Mesendoderm (in vitro differentiated cells): ENCODE results near the gene NQO2.

Experiments
- DNase-seq: peaks from one replicate; pipeline ENCODE4 v3.0.0; 2013
- H2AK5ac ChIP-seq: 2 replicates; pipeline ENCODE4 v1.6.1; 2013; ENCODE audit warnings: low read length, inconsistent platforms
- H2BK120ac ChIP-seq: 2 replicates; pipeline ENCODE4 v1.6.1; 2013; ENCODE audit warnings: low read depth, mild to moderate bottlenecking, low read length, moderate library complexity, mixed read lengths
- H2BK15ac ChIP-seq: replicated peaks from 2 replicates; pipeline ENCODE4 v1.6.1; 2013; ENCODE audit warnings: low read depth, mild to moderate bottlenecking, moderate library complexity
- H2BK5ac ChIP-seq: 2 replicates; pipeline ENCODE4 v1.6.1; 2013; ENCODE audit warnings: low read length, inconsistent platforms
- H3K18ac ChIP-seq: 2 replicates; pipeline ENCODE4 v1.6.1; 2013; ENCODE audit warnings: mild to moderate bottlenecking, low read length, mixed read lengths
- H3K23ac ChIP-seq: one replicate; pipeline ENCODE4 v1.6.1; 2013; ENCODE audit warnings: low read length
- H3K27ac ChIP-seq: 2 replicates; pipeline ENCODE4 v1.5.1; 2013; ENCODE audit warnings: low read depth, mild to moderate bottlenecking, inconsistent platforms, low read length, moderate library complexity
- H3K27me3 ChIP-seq: 2 replicates; pipeline ENCODE4 v1.6.1; 2013; ENCODE audit warnings: low read length, control low read depth, mild to moderate bottlenecking, inconsistent platforms; ENCODE audit not compliant: insufficient read depth, poor library complexity
- H3K36me3 ChIP-seq: 2 replicates; pipeline ENCODE4 v1.6.1; 2013; ENCODE audit warnings: low read length, inconsistent platforms; ENCODE audit not compliant: control insufficient read depth, insufficient read depth
- H3K4ac ChIP-seq: one replicate; pipeline ENCODE4 v1.6.1; 2013; ENCODE audit warnings: low read depth, mild to moderate bottlenecking, low read length, moderate library complexity
- H3K4me1 ChIP-seq: 2 replicates; pipeline ENCODE4 v1.6.1; 2013; ENCODE audit warnings: low read depth, low read length, inconsistent platforms; ENCODE audit not compliant: control insufficient read depth
- H3K4me2 ChIP-seq: 2 replicates; pipeline ENCODE4 v1.6.1; 2013; ENCODE audit warnings: low read length
- H3K4me3 ChIP-seq: 2 replicates; pipeline ENCODE4 v1.5.1; 2013; ENCODE audit warnings: mild to moderate bottlenecking, low read length
- H3K56ac ChIP-seq: one replicate; pipeline ENCODE4 v1.6.1; 2013; ENCODE audit warnings: low read length
- H3K79me1 ChIP-seq: 2 replicates; pipeline ENCODE4 v1.6.1; 2013; ENCODE audit warnings: low read length, inconsistent platforms
- H3K79me2 ChIP-seq: 2 replicates; pipeline ENCODE4 v1.6.1; 2013; ENCODE audit warnings: mild to moderate bottlenecking, low read length; ENCODE audit not compliant: control insufficient read depth, insufficient read depth
- H3K9ac ChIP-seq: 2 replicates; pipeline ENCODE4 v1.6.1; 2013; ENCODE audit warnings: low read length, inconsistent platforms
- H4K5ac ChIP-seq: one replicate; pipeline ENCODE4 v1.6.1; 2013; ENCODE audit warnings: low read length
- H4K8ac ChIP-seq: one replicate; pipeline ENCODE4 v1.6.1; 2013; ENCODE audit warnings: low read depth, mild to moderate bottlenecking, control low read depth, low read length, moderate library complexity
- WGBS: extraction: QIAGEN DNeasy Blood & Tissue Kit; methylation state at CpG from one replicate; pipeline ENCODE4 v1.1.7; 2013; ENCODE audit warnings: low lambda C conversion rate, missing lambda C conversion rate; ENCODE audit not compliant: insufficient coverage; ENCODE audit errors: extremely low coverage; 5-methylcytosine and 5-hydroxymethylcytosine counted together

Gene NQO2

GRCh38 chr6:3014675-3015066 is 15.0 kb downstream of the NQO2 start:
- Histone ChIP-seq H4K8ac (no peak overlapping the region), H3K36me3 (peaks cover 26% of the 10 kb centered on the region), H2AK5ac (no peak overlapping the region), H2BK5ac (no peak overlapping the region), H3K79me2 (no peaks in the 10 kb centered on the region), H3K4me3 (no peak overlapping the region), H3K4me2 (no peak overlapping the region), H3K27ac (no peak overlapping the region), H3K23ac (no peak overlapping the region), H3K18ac (no peak overlapping the region), H3K79me1 (no peaks in the 10 kb centered on the region), H3K4me1 (no peaks in the 10 kb centered on the region), H2BK15ac (no peak overlapping the region), H2BK120ac (no peak overlapping the region), H3K56ac (no peak overlapping the region), H3K9ac (no peak overlapping the region), H4K5ac (no peak overlapping the region), H3K4ac (no peak overlapping the region), H3K27me3 (no peaks in the 10 kb centered on the region)
- DNase-seq, result no peak
- no CpG with 5 or more reads among the region's 4 CpGs for WGBS

DNA sequence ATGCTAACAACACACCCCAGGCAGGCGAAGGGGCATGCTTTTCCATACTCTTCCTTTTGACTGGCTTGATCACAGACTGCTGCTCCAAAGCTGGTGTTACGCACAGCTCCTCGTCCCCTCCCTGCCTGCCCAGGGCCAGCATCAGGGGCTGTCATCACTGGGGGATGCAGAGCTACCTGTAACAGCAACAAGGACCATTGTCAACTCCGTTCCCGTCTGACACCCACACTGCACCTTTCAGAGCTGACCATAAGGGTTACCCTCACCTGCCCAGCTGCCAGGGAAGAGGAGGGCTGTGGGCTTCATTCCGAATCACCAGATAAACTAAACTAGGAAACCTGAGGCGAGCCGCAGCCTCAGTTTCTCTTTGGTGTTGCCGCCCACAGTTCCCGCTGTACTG is 15.4 kb downstream of the NQO2 start:
- Histone ChIP-seq H3K27me3 (no peaks in the 10 kb centered on the region), H3K4me3 (no peak overlapping the region), H3K36me3 (peaks cover 24% of the 10 kb centered on the region), H3K4me1 (no peaks in the 10 kb centered on the region), H2BK120ac (no peak overlapping the region), H3K23ac (no peak overlapping the region), H3K18ac (no peak overlapping the region), H2BK5ac (no peak overlapping the region), H3K79me1 (no peaks in the 10 kb centered on the region), H3K4ac (no peak overlapping the region), H4K8ac (no peak overlapping the region), H3K79me2 (no peaks in the 10 kb centered on the region), H3K4me2 (no peak overlapping the region), H3K27ac (no peak overlapping the region), H2BK15ac (no peak overlapping the region), H3K9ac (no peak overlapping the region), H4K5ac (no peak overlapping the region), H3K56ac (no peak overlapping the region), H2AK5ac (no peak overlapping the region)
- DNase-seq, result no peak
- WGBS, result no CpG with 5 or more reads among the region's 10 CpGs

GRCh38 chr6:3016473-3017280 is 17.0 kb downstream of the NQO2 start:
- Histone ChIP-seq H4K5ac (no peak overlapping the region), H3K56ac (no peak overlapping the region), H3K27me3 (no peaks in the 10 kb centered on the region), H3K23ac (no peak overlapping the region), H2BK120ac (no peak overlapping the region), H3K4ac (no peak overlapping the region), H3K4me1 (no peaks in the 10 kb centered on the region), H3K36me3 (peaks cover 16% of the 10 kb centered on the region), H3K27ac (no peak overlapping the region), H3K18ac (no peak overlapping the region), H3K4me3 (no peak overlapping the region), H2BK5ac (no peak overlapping the region), H3K4me2 (no peak overlapping the region), H2AK5ac (no peak overlapping the region), H3K79me1 (no peaks in the 10 kb centered on the region), H3K79me2 (no peaks in the 10 kb centered on the region), H2BK15ac (no peak overlapping the region), H4K8ac (no peak overlapping the region), H3K9ac (no peak overlapping the region)
- no CpG with 5 or more reads among the region's 17 CpGs for WGBS
- DNase-seq, result no peak

DNA sequence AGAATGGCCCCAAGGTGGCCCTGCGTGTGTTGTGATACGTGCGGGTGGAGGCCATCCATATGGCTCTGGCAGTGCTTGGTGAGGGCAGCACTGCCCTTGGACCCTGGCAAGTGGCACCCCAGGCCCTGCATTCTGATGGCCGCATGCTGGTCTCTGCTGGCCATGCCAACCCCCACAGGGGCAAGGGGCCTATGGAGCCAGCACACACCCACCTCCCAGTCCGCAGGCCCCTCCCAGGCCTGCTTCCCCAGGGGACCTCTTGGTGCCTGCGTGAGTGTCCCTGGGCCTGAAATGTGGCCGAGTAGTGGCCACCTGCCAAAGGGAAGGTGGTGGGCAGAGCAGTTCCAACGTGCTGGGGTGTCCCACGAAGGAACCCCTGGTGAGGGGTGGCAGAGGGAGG is 17.6 kb downstream of the NQO2 start:
- no peak overlapping the region for H4K5ac ChIP-seq
- no peak overlapping the region for H2AK5ac ChIP-seq
- H3K4me2 ChIP-seq, result no peak overlapping the region
- H3K23ac ChIP-seq, result no peak overlapping the region
- no peaks in the 10 kb centered on the region for H3K79me1 ChIP-seq
- no peak overlapping the region for H3K4ac ChIP-seq
- no peak overlapping the region for H2BK5ac ChIP-seq
- peaks cover 14% of the 10 kb centered on the region for H3K36me3 ChIP-seq
- no peak overlapping the region for H2BK120ac ChIP-seq
- H3K18ac ChIP-seq, result no peak overlapping the region
- H3K79me2 ChIP-seq, result no peaks in the 10 kb centered on the region
- WGBS, result no CpG with 5 or more reads among the region's 9 CpGs
- no peak overlapping the region for H4K8ac ChIP-seq
- no peaks in the 10 kb centered on the region for H3K4me1 ChIP-seq
- no peaks in the 10 kb centered on the region for H3K27me3 ChIP-seq
- H2BK15ac ChIP-seq, result no peak overlapping the region
- no peak overlapping the region for H3K9ac ChIP-seq
- DNase-seq, result no peak
- no peak overlapping the region for H3K56ac ChIP-seq
- no peak overlapping the region for H3K4me3 ChIP-seq
- no peak overlapping the region for H3K27ac ChIP-seq

DNA sequence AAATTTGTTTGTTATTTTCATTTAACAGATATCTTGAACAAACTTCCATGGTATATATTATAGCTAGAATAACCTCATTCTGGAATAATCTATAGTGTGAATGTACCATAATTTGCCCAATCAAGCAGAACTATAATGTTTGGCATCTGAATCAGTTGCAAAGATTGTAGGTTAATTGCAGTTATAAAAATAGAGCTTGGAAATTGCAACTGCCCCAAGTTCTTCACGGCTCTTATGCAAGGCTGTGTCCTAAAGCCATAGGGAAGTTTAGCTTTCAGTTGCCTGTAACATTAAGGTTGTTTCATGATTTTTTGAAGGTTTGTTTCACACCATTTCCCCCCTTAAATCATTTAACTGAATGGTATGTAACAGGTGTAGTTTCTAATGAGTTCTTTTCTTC is 19.4 kb downstream of the NQO2 start:
- no CpG with 5 or more reads among the region's 1 CpG for WGBS
- Histone ChIP-seq H2BK5ac (no peak overlapping the region), H3K56ac (no peak overlapping the region), H3K4me3 (no peak overlapping the region), H3K23ac (no peak overlapping the region), H2AK5ac (no peak overlapping the region), H3K79me2 (no peaks in the 10 kb centered on the region), H4K8ac (no peak overlapping the region), H2BK120ac (no peak overlapping the region), H3K79me1 (no peaks in the 10 kb centered on the region), H4K5ac (no peak overlapping the region), H3K27me3 (no peaks in the 10 kb centered on the region), H2BK15ac (no peak overlapping the region), H3K18ac (no peak overlapping the region), H3K36me3 (peaks cover 13% of the 10 kb centered on the region), H3K4me2 (no peak overlapping the region), H3K4me1 (peaks cover 9% of the 10 kb centered on the region), H3K27ac (no peak overlapping the region), H3K9ac (no peak overlapping the region), H3K4ac (no peak overlapping the region)
- DNase-seq, result no peak
